ENCODE data around the gene TPST2.

Gene TPST2

GRCh38 chr22:26581026-26581425 lies 8.9 kb downstream of the TPST2 start:
- DNase-seq (ENCODE audit: extremely low read depth, low read depth) = no peak
- TF ChIP-seq, protein P1, sequence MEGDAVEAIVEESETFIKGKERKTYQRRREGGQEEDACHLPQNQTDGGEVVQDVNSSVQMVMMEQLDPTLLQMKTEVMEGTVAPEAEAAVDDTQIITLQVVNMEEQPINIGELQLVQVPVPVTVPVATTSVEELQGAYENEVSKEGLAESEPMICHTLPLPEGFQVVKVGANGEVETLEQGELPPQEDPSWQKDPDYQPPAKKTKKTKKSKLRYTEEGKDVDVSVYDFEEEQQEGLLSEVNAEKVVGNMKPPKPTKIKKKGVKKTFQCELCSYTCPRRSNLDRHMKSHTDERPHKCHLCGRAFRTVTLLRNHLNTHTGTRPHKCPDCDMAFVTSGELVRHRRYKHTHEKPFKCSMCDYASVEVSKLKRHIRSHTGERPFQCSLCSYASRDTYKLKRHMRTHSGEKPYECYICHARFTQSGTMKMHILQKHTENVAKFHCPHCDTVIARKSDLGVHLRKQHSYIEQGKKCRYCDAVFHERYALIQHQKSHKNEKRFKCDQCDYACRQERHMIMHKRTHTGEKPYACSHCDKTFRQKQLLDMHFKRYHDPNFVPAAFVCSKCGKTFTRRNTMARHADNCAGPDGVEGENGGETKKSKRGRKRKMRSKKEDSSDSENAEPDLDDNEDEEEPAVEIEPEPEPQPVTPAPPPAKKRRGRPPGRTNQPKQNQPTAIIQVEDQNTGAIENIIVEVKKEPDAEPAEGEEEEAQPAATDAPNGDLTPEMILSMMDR (IDR thresholded peaks at IDR 0.05; ENCODE audit: low read depth, low read length) = no peak

DNA sequence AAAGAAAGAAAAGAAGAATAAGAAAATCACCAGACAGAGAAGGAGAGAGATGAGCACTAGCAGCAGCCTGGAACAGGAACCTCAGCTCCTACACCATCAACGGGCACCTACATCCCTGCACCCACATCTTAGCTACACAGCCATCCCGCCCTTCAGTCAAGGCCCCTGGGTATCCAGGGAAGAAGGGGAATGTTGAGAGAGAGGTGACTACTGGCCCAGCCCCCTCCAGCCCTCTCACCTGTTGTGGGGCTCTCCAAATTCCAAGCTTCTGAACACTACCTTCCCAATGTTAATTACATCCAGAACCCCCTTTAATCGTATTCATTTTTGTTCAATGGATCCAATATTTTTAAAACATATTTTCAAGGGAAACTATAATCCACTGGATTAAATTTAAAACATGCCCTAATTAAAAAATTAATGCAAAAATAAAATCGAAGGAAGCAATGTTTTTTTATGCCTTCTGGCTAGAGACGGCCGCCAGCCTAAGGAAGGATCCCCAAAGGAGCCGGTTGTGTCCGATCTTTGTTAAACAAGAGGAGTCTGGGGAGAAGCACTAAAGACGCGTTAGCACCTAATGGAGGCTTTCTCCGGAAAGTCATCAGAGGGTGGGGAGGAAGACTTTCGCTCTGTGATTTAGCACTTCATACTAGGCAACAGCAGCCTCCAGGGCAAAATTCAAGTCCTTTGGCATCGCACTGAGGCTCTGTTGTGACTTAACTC lies 9.5 kb downstream of the TPST2 start:
- no peak for DNase-seq (ENCODE audit: extremely low read depth, low read depth)
- TF ChIP-seq, protein P1 (IDR thresholded peaks at IDR 0.05; ENCODE audit: low read depth, low read length) = no peak

DNA sequence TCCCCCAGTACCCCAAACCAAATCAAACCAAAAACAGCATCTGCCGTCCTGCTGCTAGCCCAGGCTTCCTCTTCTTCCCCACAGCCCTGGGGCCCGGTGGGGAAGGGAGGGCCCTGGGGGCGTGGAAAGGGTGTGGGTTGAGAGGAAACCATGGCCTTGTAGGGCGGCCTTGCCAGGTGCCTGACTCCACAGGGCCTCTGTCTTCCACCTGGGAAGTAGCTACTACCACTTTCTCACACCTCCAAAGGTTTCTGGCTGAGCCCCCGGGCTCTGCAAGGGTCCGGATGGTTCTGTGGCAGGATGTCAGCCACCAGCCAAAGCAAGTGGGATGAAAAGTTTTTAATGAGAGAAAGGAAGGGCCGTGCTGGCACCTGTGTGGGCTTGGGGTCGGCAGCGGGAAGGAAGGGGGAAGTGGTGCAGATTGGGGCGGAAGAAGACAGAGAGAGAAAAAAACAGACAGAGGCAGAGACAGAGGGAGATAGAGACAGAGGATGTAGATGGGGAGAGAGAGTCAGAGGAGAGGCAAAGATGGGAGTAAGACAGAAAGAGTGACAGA lies 10.5 kb downstream of the TPST2 start:
- TF ChIP-seq, protein P1 (IDR thresholded peaks at IDR 0.05; ENCODE audit: low read depth, low read length) = no peak
- no peak for DNase-seq (ENCODE audit: extremely low read depth, low read depth)

DNA sequence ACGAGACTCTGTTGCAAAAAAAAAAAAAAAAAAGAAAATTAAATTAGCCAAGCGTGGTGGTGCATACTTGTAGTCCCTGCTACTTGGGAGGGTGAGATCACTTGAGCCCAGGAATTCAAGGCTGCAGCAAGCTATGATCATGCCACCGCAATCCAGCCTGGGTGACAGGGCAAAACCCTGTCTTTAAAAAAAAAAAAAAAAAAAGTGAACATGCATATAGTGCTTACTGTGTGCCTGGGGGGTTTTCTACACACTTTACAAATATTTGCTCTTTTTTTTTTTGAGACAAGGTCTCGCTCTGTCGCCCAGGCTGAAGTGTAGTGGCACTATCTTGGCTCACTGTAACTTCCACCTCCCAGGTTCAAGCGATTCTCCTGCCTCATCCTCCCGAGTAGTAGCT lies 12.9 kb downstream of the TPST2 start:
- TF ChIP-seq, protein P1 (IDR thresholded peaks at IDR 0.05; ENCODE audit: low read depth, low read length) = no peak
- DNase-seq (ENCODE audit: extremely low read depth, low read depth) = no peak

DNA sequence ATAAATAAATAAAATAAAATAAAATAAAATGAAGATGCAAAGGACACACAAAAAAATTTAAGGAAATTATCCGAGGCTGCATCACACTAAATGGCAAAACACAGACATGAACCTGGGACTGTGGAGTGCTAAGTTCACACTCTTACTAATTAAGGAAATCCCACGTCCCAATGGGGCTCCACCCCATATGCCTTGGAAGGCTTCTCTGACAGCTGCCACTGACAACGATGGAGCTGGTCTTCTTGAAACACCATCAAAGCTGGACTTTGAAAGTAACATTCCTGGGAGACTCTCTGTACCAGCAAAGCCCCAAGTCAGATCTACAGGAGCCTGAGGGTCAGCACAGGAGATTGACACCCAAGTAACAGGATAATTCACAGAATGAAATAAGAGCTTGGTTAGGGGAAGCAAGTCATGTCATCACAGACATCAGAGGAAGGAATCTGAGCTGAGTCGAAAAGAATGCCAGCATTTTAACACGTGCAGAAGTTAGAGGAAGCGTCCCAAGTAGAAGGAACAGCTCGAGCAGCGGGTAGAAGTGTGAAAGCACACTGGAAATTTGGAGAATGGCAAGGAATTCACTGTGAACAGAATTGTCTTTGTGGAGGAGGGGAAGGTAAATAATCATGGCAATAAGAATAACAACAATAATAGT lies 13.8 kb downstream of the TPST2 start:
- no peak for DNase-seq (ENCODE audit: extremely low read depth, low read depth)
- TF ChIP-seq, protein P1 (IDR thresholded peaks at IDR 0.05; ENCODE audit: low read depth, low read length) = no peak

DNA sequence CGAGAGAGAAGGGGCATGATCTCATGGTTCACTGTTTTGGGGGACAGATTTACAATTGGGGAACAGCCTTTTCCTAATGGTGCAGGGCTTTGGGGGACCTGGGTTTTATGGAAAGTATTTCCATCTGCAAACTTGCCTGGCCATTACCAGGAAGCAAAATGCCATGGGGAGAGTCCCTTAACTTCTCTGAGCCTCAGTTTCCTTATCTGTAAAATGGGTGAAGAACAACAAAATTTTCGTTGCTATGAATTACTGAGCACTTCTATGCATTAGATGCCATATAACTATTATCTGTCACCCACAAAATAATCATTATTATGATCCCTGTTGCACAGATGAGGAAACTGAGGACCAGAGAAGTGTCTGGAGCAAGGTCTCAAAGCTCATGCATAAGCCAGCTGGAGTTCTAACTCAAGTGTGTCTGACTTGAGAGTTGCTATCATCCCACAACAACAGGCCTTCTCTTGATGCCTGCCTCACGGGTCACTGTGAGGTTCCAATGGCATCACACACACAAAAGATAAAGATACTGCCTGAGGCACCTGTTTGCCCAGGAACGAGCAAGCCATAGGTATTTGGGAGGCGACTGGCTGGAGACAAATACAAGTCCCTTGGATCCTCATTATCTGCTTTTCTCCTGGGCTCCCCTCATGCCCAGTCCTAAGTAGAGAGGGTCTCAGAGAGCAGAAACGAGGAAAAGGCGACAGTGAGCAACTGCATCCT lies 15.8 kb downstream of the TPST2 start:
- DNase-seq (ENCODE audit: extremely low read depth, low read depth) = no peak
- TF ChIP-seq, protein P1 (IDR thresholded peaks at IDR 0.05; ENCODE audit: low read depth, low read length) = no peak
